ENCODE measurements around the gene GALNT10.

DNA sequence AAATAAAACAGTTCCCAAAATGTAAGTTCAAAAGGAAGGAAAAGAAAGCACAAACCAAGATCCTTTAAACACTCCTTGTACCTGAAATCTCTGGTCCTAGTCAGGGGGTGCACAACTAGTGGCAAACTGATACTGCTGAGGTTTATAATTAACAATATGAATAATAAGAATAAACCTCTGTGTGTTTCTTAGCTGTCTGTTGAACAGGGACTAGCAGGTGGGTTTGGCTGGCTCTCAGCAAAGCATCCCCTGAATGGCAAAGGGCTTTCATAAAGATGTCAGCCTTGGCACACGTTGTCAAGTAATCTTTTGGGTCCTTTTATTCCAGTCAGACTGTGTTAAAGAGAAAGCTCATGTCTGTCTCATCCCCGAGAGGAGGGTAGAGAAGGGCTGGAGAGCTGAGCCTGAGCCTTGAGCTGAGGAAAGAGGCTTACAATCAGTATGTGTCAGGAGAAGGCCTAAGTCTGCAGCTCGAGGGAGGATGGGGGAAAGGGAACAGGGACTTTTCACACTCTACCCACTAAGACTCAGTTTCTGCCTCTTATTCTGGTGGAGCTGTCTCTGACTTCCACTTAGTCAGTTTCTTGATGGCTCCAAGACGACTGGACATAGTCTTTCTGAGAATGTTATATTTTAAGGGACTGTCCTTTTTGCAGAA lies 123.0 kb downstream of the GALNT10 start:
- TF ChIP-seq SUZ12 (IDR thresholded peaks at IDR 0.05; ENCODE audit: extremely low read depth, insufficient read depth, insufficient read length) (no peak), ZNF274 (IDR thresholded peaks at IDR 0.05; ENCODE audit: low read depth, low read length) (no peak), YY1 (IDR thresholded peaks at IDR 0.05; ENCODE audit: insufficient read depth, insufficient read length) (no peak)

Measured in NT2/D1 (cell line).